HepG2 (cell line): Measurements from ENCODE around the gene GPR4. TPM values are rescaled to one million over a fixed set of nuclear protein-coding genes. Genes with fewer than 3 reads are reported as not detected.

ENCODE experiments used
- ATAC-seq: fragments of 200-7000 bp; cut with Tn5 transposase; 3 replicates; pipeline ENCODE4 v1.9.1; 2020; ENCODE audit warnings: mild to moderate bottlenecking, moderate library complexity
- BruUV-seq: library from RNA; stranded (reverse); fragments of 400-500 nt; replicated peaks from 2 replicates; lab custom pipeline; 2021; lab: Mats Ljungman, UMichigan
- CTCF ChIA-PET: fragments of 300-600 bp; formaldehyde crosslinking; extraction: SDS; loops from one replicate; lab custom pipeline; 2021; ENCODE audit warnings: low total read pairs, inconsistent platforms, low intra/inter-chr PET ratio; lab: Yijun Ruan, JAX
- POLR2A ChIA-PET: fragments of 350-600 bp; sonication (Branson Sonifier 250); formaldehyde crosslinking; loops from one replicate; lab custom pipeline; 2020; ENCODE audit warnings: antibody characterized with exemption, inconsistent platforms; lab: Yijun Ruan, JAX
- DNase-seq: peaks from one replicate; pipeline ENCODE4 v3.0.0-alpha.2; 2015; ENCODE audit warnings: low spot score
- FAIRE-seq: peaks from 3 replicates; lab custom pipeline; 2011; peaks lifted over from hg19 to GRCh38; lab: Jason Lieb, UNC
- H2AFZ ChIP-seq: one replicate; pipeline ENCODE4 v1.6.1; 2011; ENCODE audit warnings: low read length, inconsistent platforms
- H3K27ac ChIP-seq: fragments of 300-600 bp; 3 replicates; pipeline ENCODE4 v1.8.0; 2011; ENCODE audit warnings: mixed run types, mild to moderate bottlenecking, mixed read lengths, low read length, inconsistent platforms; ENCODE audit not compliant: insufficient read depth; ENCODE audit errors: extremely low read length
- H3K27me3 ChIP-seq, 2 experiments: fragments of 200-600 bp in 1 of 2; 2 replicates in 1 of 2; 3 replicates in 1 of 2; pipeline versions ENCODE4 v1.6.0 to v1.8.0; 2011; ENCODE audit warnings: low read length in 2 of 2, mild to moderate bottlenecking in 2 of 2, moderate library complexity in 2 of 2, inconsistent platforms in 1 of 2; ENCODE audit not compliant: insufficient read depth in 2 of 2, control insufficient read depth in 1 of 2
- H3K36me3 ChIP-seq, 2 experiments: fragments of 200-600 bp in 1 of 2; replicated peaks in 1 of 2; 2 replicates in 1 of 2; 3 replicates in 1 of 2; pipeline versions ENCODE4 v1.5.1 to v1.8.0; 2011; ENCODE audit warnings: low read length in 2 of 2, inconsistent platforms in 1 of 2; ENCODE audit not compliant: insufficient read depth in 2 of 2, control insufficient read depth in 1 of 2
- H3K4me1 ChIP-seq: 2 replicates; pipeline ENCODE4 v1.5.1; 2012; ENCODE audit warnings: low read length, inconsistent platforms; ENCODE audit not compliant: insufficient read depth
- H3K4me2 ChIP-seq: 2 replicates; pipeline ENCODE4 v1.6.0; 2011; ENCODE audit warnings: low read depth, low read length, inconsistent platforms
- H3K4me3 ChIP-seq, 3 experiments: fragments of 200-600 bp in 1 of 3; sonication (generic), shearing (Covaris generic) in 1 of 3; replicated peaks in 1 of 3; 2 replicates each; pipeline ENCODE4 v1.5.1; 2011 to 2016; ENCODE audit warnings: low read length in 3 of 3, inconsistent platforms in 2 of 3, low read depth in 2 of 3, mild to moderate bottlenecking in 2 of 3, control low read depth in 1 of 3, mixed read lengths in 1 of 3; ENCODE audit not compliant: insufficient read depth in 1 of 3
- H3K79me2 ChIP-seq: one replicate; pipeline ENCODE4 v1.6.1; 2011; ENCODE audit warnings: low read length, inconsistent platforms; ENCODE audit not compliant: insufficient read depth
- H3K9ac ChIP-seq: 2 replicates; pipeline ENCODE4 v1.6.0; 2011; ENCODE audit warnings: mild to moderate bottlenecking, low read depth, low read length, inconsistent platforms; ENCODE audit not compliant: insufficient read depth
- H3K9me3 ChIP-seq: 2 replicates; pipeline ENCODE4 v1.5.1; 2012; ENCODE audit warnings: mild to moderate bottlenecking, low read length
- H4K20me1 ChIP-seq: 2 replicates; pipeline ENCODE4 v1.6.0; 2011; ENCODE audit warnings: inconsistent platforms, mild to moderate bottlenecking, low read length, moderate library complexity; ENCODE audit not compliant: insufficient read depth
- PRDM15 ChIP-seq: sonication (generic); formaldehyde crosslinking; IDR thresholded peaks from 2 replicates; pipeline ENCODE4 v1.4.0; 2020; ENCODE audit warnings: missing genetic modification reagents
- SAP130 ChIP-seq: IDR thresholded peaks from 2 replicates; pipeline ENCODE4 v1.6.1; 2016; ENCODE audit warnings: low read depth
- USF2 ChIP-seq, 2 experiments: sonication (generic) in 1 of 2; formaldehyde crosslinking in 1 of 2; IDR thresholded peaks; 2 replicates each; pipeline versions ENCODE4 v1.5.1 to v1.6.1; 2011 to 2020; ENCODE audit warnings: borderline replicate concordance in 1 of 2, low read depth in 1 of 2, low read length in 1 of 2, mild to moderate bottlenecking in 1 of 2, missing genetic modification reagents in 1 of 2, moderate library complexity in 1 of 2
- ZBTB3 ChIP-seq: sonication (generic); formaldehyde crosslinking; IDR thresholded peaks from 2 replicates; pipeline ENCODE4 v1.4.0; 2020; ENCODE audit warnings: low read depth, mild to moderate bottlenecking, moderate library complexity, missing genetic modification reagents, borderline replicate concordance
- ZMYM2 ChIP-seq: sonication (generic); formaldehyde crosslinking; IDR thresholded peaks from 2 replicates; pipeline ENCODE4 v1.8.0; 2022; ENCODE audit warnings: mild to moderate bottlenecking, missing genetic modification reagents
- ZNF616 ChIP-seq: sonication (generic); formaldehyde crosslinking; IDR thresholded peaks from 2 replicates; pipeline ENCODE4 v1.5.0; 2020; ENCODE audit warnings: low read depth, mild to moderate bottlenecking, missing genetic modification reagents
- ZNF660 ChIP-seq: sonication (generic); formaldehyde crosslinking; IDR thresholded peaks from 2 replicates; pipeline ENCODE4 v1.5.1; 2020; ENCODE audit warnings: mild to moderate bottlenecking, low read depth, missing genetic modification reagents, borderline replicate concordance
- WGBS: methylation state at CpG from one replicate; pipeline ENCODE4 v1.1.6; 2017; ENCODE audit warnings: low lambda C conversion rate; 5-methylcytosine and 5-hydroxymethylcytosine counted together
- in situ Hi-C: cut with HindIII; loops from 2 replicates; pipeline ENCODE4 v1.10.0; 2017; ENCODE audit warnings: low pct_unique_long_range_greater_than_20kb; ENCODE audit not compliant: extremely low pct_ligation_motif_present
- intact Hi-C: fragments of 100-400 bp; cut with micrococcal nuclease; formaldehyde crosslinking; loops from one replicate; pipeline ENCODE4 v1.10.0; 2022; ENCODE audit not compliant: unreplicated experiment
- polyA plus RNA-seq, 8 experiments: library from polyadenylated mRNA; depleted of rRNA in 3 of 8; stranded (reverse) in 7 of 8; unstranded in 1 of 8; fragments of >200 nt; fragmentation: Illumina TruSeq in 4 of 8; extraction: Trizol in 4 of 8; gene quantifications; 2 replicates each; pipeline versions ENCODE4 v1.2.1 to v1.2.3, GENCODE V29; 2011 to 2016; ENCODE audit warnings: low read depth in 4 of 8, missing spikeins in 1 of 8, mixed read lengths in 1 of 8; ENCODE audit not compliant: insufficient read depth in 1 of 8
- total RNA-seq, 5 experiments: library from RNA; depleted of rRNA; stranded (reverse); fragments of >200 nt; fragmentation: Illumina TruSeq; extraction: Trizol; gene quantifications; 2 replicates each; pipeline ENCODE4 v1.2.3, GENCODE V29; 2016; ENCODE audit warnings: low read depth in 1 of 5
- TF ChIP-seq, protein P1 (sequence below): sonication (generic); formaldehyde crosslinking; IDR thresholded peaks from 2 replicates; pipeline ENCODE4 v1.5.0; 2020; ENCODE audit warnings: missing genetic modification reagents, mild to moderate bottlenecking, borderline replicate concordance
- TF ChIP-seq, protein P2 (sequence below): sonication (generic); formaldehyde crosslinking; IDR thresholded peaks from 2 replicates; pipeline ENCODE4 v1.5.0; 2020; ENCODE audit warnings: mild to moderate bottlenecking, low read depth, missing genetic modification reagents, borderline replicate concordance

Gene GPR4
- total and polyA plus RNA-seq, 2 of the 13 experiments (the other 11 are each of a cell fraction or from before 2014, with no cell fraction given), result 0.15 TPM; not detected in 1

GRCh38 chr19:45571457-45572220 lies 30.4 kb downstream of the GPR4 start:
- FAIRE-seq (no peak), DNase-seq (no peak), ATAC-seq (no peak)
- CTCF ChIA-PET, result no interaction called here
- Histone ChIP-seq H3K27me3 (no peaks in the 10 kb centered on the region), H3K9me3 (no peaks in the 10 kb centered on the region), H3K36me3 (peaks cover 1 to 4% of the 10 kb centered on the region in 2 experiments; a peak in 1 of 5 replicates), H3K27ac (no peak overlapping the region), H3K4me3 (no peak overlapping the region), H3K4me1 (peaks cover 44% of the 10 kb centered on the region), H4K20me1 (no peaks in the 10 kb centered on the region), H3K4me2 (no peak overlapping the region), H3K9ac (no peak overlapping the region), H2AFZ (no peak overlapping the region), H3K79me2 (peaks cover 27% of the 10 kb centered on the region)
- BruUV-seq, result no TSS peak
- POLR2A ChIA-PET, result no interaction called here
- intact Hi-C loops (no loop called here), in situ Hi-C loops (no loop called here)
- TF ChIP-seq, protein P1, sequence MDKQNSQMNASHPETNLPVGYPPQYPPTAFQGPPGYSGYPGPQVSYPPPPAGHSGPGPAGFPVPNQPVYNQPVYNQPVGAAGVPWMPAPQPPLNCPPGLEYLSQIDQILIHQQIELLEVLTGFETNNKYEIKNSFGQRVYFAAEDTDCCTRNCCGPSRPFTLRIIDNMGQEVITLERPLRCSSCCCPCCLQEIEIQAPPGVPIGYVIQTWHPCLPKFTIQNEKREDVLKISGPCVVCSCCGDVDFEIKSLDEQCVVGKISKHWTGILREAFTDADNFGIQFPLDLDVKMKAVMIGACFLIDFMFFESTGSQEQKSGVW, result no peak
- TF ChIP-seq ZNF660 (CRISPR knock-in tag), result no peak
- TF ChIP-seq SAP130 (CRISPR knock-in tag), result no peak
- no peak for TF ChIP-seq ZNF616 (CRISPR knock-in tag)
- no peak for TF ChIP-seq ZMYM2
- TF ChIP-seq, protein P2, sequence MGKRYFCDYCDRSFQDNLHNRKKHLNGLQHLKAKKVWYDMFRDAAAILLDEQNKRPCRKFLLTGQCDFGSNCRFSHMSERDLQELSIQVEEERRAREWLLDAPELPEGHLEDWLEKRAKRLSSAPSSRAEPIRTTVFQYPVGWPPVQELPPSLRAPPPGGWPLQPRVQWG (CRISPR knock-in tag), result no peak
- no peak for TF ChIP-seq ZBTB3 (CRISPR knock-in tag)
- TF ChIP-seq PRDM15 (CRISPR knock-in tag), result no peak
- no peak for TF ChIP-seq USF2 (IDR thresholded peaks at IDR 0.05; ENCODE audit: low read depth, low read length)
- no peak for TF ChIP-seq USF2 (CRISPR knock-in tag; IDR thresholded peaks at IDR 0.05; ENCODE audit: borderline replicate concordance)
- 97% methylated on average over 8 of the region's 8 CpGs for WGBS
